ENCODE results near the gene NDUFS1. TPM values are rescaled to one million over a fixed set of nuclear protein-coding genes. Genes with fewer than 3 reads are reported as not detected.
"Not testable (repeated sequence)": the region's sequence is repeated elsewhere in the genome, so short reads cannot be mapped to it uniquely, and the experiment has no call there.

The NDUFS1 gene
- polyA plus RNA-seq, 2 donors = 20.7 to 40.9 TPM

GRCh38 chr2:206150168-206150567 is 9.1 kb downstream of the NDUFS1 start:
- Histone ChIP-seq H3K4me1 (ENCODE audit: control insufficient read depth in 2 of 2, insufficient read depth in 2 of 2, low read length in 1 of 2) (no peaks in the 10 kb centered on the region), H3K36me3 (ENCODE audit: control insufficient read depth in 2 of 2, insufficient read depth in 2 of 2, low read length in 1 of 2) (peaks cover 1 to 14% of the 10 kb centered on the region in 2 donors), H3K4me3 (ENCODE audit: low read depth in 1 of 2, low read length in 2 of 2) (no peak overlapping the region), H3K27ac (ENCODE audit: low read depth in 2 of 2, low read length in 1 of 2) (no peak overlapping the region), H3K27me3 (ENCODE audit: control insufficient read depth in 1 of 2, insufficient read depth in 2 of 2, low read length in 2 of 2) (no peaks in the 10 kb centered on the region), H3K9me3 (ENCODE audit: control insufficient read depth in 2 of 2, insufficient read depth in 1 of 2, low read depth in 1 of 2, low read length in 1 of 2) (no peaks in the 10 kb centered on the region)
- 91 to 98% methylated on average over 1 of the region's 1 CpG for WGBS, 2 donors

GRCh38 chr2:206149330-206149729 is 9.9 kb downstream of the NDUFS1 start:
- peaks cover 3 to 14% of the 10 kb centered on the region in 2 donors for H3K36me3 ChIP-seq (ENCODE audit: control insufficient read depth in 2 of 2, insufficient read depth in 2 of 2, low read length in 1 of 2)
- no peaks in the 10 kb centered on the region for H3K4me1 ChIP-seq (ENCODE audit: control insufficient read depth in 2 of 2, insufficient read depth in 2 of 2, low read length in 1 of 2)
- H3K27ac ChIP-seq (ENCODE audit: low read depth in 2 of 2, low read length in 1 of 2) = no peak overlapping the region
- WGBS, 2 donors = 87 to 92% methylated on average over 1 of the region's 1 CpG
- H3K27me3 ChIP-seq (ENCODE audit: control insufficient read depth in 1 of 2, insufficient read depth in 2 of 2, low read length in 2 of 2) = no peaks in the 10 kb centered on the region
- H3K4me3 ChIP-seq (ENCODE audit: low read depth in 1 of 2, low read length in 2 of 2) = no peak overlapping the region
- no peaks in the 10 kb centered on the region for H3K9me3 ChIP-seq (ENCODE audit: control insufficient read depth in 2 of 2, insufficient read depth in 1 of 2, low read depth in 1 of 2, low read length in 1 of 2)

DNA sequence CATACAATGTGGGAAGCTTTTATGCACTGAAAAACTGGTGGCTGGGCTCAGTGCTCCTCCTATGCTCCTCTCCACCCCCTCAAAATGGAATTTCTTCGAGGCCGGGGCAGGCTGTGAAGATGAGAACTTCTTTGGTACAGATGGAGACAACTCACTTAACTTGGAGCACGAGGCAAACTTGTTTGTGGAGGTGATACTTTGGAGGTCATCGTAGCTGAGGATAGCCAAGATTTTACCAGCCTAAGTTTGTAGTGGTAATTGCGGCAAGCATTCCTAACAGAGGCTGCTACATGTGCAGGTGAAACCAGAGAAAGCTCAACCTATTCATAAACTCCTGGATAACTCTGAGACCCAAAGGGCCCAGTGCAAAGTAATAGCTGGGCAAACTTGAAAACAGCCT is 13.6 kb downstream of the NDUFS1 start:
- H3K4me1 ChIP-seq (ENCODE audit: control insufficient read depth in 2 of 2, insufficient read depth in 2 of 2, low read length in 1 of 2) = no peaks in the 10 kb centered on the region
- H3K27me3 ChIP-seq (ENCODE audit: control insufficient read depth in 1 of 2, insufficient read depth in 2 of 2, low read length in 2 of 2) = no peaks in the 10 kb centered on the region
- no peak overlapping the region for H3K27ac ChIP-seq (ENCODE audit: low read depth in 2 of 2, low read length in 1 of 2)
- WGBS, 2 donors = 80 to 87% methylated on average over 5 of the region's 5 CpGs
- no peak overlapping the region for H3K4me3 ChIP-seq (ENCODE audit: low read depth in 1 of 2, low read length in 2 of 2)
- peaks cover 3 to 14% of the 10 kb centered on the region in 2 donors for H3K36me3 ChIP-seq (ENCODE audit: control insufficient read depth in 2 of 2, insufficient read depth in 2 of 2, low read length in 1 of 2)
- H3K9me3 ChIP-seq (ENCODE audit: control insufficient read depth in 2 of 2, insufficient read depth in 1 of 2, low read depth in 1 of 2, low read length in 1 of 2) = no peaks in the 10 kb centered on the region

DNA sequence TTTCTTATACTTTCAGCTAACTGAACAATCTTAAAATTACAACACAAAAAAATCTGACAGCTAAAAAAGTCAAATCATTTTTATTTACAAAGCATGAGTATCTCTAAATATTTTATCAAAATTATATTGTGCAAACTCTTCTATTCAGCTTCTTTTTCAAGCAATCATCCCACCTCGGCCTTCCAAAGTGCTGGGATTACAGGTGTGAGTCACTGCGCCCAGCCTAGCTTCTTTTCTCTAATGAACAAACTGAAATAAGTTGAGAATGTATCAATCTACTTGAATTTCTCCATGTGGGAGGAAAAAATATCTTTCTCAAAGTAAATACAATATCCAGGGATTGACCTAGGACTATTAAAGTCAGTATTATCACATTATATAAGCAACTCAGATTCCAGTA is 14.9 kb downstream of the NDUFS1 start:
- H3K36me3 ChIP-seq (ENCODE audit: control insufficient read depth in 2 of 2, insufficient read depth in 2 of 2, low read length in 1 of 2) = peaks cover 3 to 10% of the 10 kb centered on the region in 2 donors
- H3K9me3 ChIP-seq (ENCODE audit: control insufficient read depth in 2 of 2, insufficient read depth in 1 of 2, low read depth in 1 of 2, low read length in 1 of 2) = no peaks in the 10 kb centered on the region
- no peaks in the 10 kb centered on the region for H3K4me1 ChIP-seq (ENCODE audit: control insufficient read depth in 2 of 2, insufficient read depth in 2 of 2, low read length in 1 of 2)
- WGBS, 2 donors = 94 to 97% methylated on average over 2 of the region's 2 CpGs
- no peaks in the 10 kb centered on the region for H3K27me3 ChIP-seq (ENCODE audit: control insufficient read depth in 1 of 2, insufficient read depth in 2 of 2, low read length in 2 of 2)
- no peak overlapping the region for H3K27ac ChIP-seq (ENCODE audit: low read depth in 2 of 2, low read length in 1 of 2)
- no peak overlapping the region for H3K4me3 ChIP-seq (ENCODE audit: low read depth in 1 of 2, low read length in 2 of 2)

DNA sequence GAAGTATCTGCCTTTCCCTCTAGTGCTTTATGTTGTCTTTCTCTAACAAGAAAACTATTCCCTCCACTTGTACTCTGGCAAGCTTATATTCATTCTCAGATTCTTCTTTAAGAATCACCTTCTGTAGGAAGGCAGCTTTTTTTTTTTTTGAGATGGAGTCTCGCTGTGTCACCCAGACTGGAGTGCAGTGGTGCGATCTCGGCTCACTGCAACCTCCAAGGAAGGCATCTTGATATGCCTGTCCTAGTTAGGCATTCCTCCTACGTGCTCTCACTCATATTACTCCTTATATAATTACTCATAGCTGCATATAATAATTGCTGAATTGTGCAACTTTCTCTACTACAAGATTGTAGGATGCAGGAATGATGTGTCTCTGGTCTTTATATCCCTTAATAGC is 15.8 kb downstream of the NDUFS1 start:
- no peaks in the 10 kb centered on the region for H3K9me3 ChIP-seq (ENCODE audit: control insufficient read depth in 2 of 2, insufficient read depth in 1 of 2, low read depth in 1 of 2, low read length in 1 of 2)
- 95 to 99% methylated on average over 4 of the region's 4 CpGs for WGBS, 2 donors
- H3K36me3 ChIP-seq (ENCODE audit: control insufficient read depth in 2 of 2, insufficient read depth in 2 of 2, low read length in 1 of 2) = peaks cover 3 to 10% of the 10 kb centered on the region in 2 donors

GRCh38 chr2:206127656-206128055 is 31.6 kb downstream of the NDUFS1 start:
- peaks cover 3 to 7% of the 10 kb centered on the region in 2 donors for H3K36me3 ChIP-seq (ENCODE audit: control insufficient read depth in 2 of 2, insufficient read depth in 2 of 2, low read length in 1 of 2)
- no peaks in the 10 kb centered on the region for H3K9me3 ChIP-seq (ENCODE audit: control insufficient read depth in 2 of 2, insufficient read depth in 1 of 2, low read depth in 1 of 2, low read length in 1 of 2)
- no peak overlapping the region for H3K4me3 ChIP-seq (ENCODE audit: low read depth in 1 of 2, low read length in 2 of 2)
- H3K4me1 ChIP-seq (ENCODE audit: control insufficient read depth in 2 of 2, insufficient read depth in 2 of 2, low read length in 1 of 2) = no peaks in the 10 kb centered on the region
- H3K27ac ChIP-seq (ENCODE audit: low read depth in 2 of 2, low read length in 1 of 2) = no peak overlapping the region
- H3K27me3 ChIP-seq (ENCODE audit: control insufficient read depth in 1 of 2, insufficient read depth in 2 of 2, low read length in 2 of 2) = no peaks in the 10 kb centered on the region

More for the DNA sequence above, 15.8 kb downstream of the NDUFS1 start:
- no peaks in the 10 kb centered on the region for H3K4me1 ChIP-seq (ENCODE audit: control insufficient read depth in 2 of 2, insufficient read depth in 2 of 2, low read length in 1 of 2)
- no peak overlapping the region for H3K27ac ChIP-seq (ENCODE audit: low read depth in 2 of 2, low read length in 1 of 2)
- no peaks in the 10 kb centered on the region for H3K27me3 ChIP-seq (ENCODE audit: control insufficient read depth in 1 of 2, insufficient read depth in 2 of 2, low read length in 2 of 2)
- H3K4me3 ChIP-seq (ENCODE audit: low read depth in 1 of 2, low read length in 2 of 2) = no peak overlapping the region

- no peaks in the 10 kb centered on the region for H3K27me3 ChIP-seq (ENCODE audit: control insufficient read depth in 1 of 2, insufficient read depth in 2 of 2, low read length in 2 of 2)
- no peaks in the 10 kb centered on the region for H3K4me1 ChIP-seq (ENCODE audit: control insufficient read depth in 2 of 2, insufficient read depth in 2 of 2, low read length in 1 of 2)
- no peaks in the 10 kb centered on the region for H3K9me3 ChIP-seq (ENCODE audit: control insufficient read depth in 2 of 2, insufficient read depth in 1 of 2, low read depth in 1 of 2, low read length in 1 of 2)
- no peak overlapping the region for H3K4me3 ChIP-seq (ENCODE audit: low read depth in 1 of 2, low read length in 2 of 2)
- H3K27ac ChIP-seq (ENCODE audit: low read depth in 2 of 2, low read length in 1 of 2) = no peak overlapping the region
- peaks cover 0 to 9% of the 10 kb centered on the region in 2 donors for H3K36me3 ChIP-seq (ENCODE audit: control insufficient read depth in 2 of 2, insufficient read depth in 2 of 2, low read length in 1 of 2)
These were observed 33.3 kb downstream of the NDUFS1 start for GRCh38 chr2:206125901-206126300.

DNA sequence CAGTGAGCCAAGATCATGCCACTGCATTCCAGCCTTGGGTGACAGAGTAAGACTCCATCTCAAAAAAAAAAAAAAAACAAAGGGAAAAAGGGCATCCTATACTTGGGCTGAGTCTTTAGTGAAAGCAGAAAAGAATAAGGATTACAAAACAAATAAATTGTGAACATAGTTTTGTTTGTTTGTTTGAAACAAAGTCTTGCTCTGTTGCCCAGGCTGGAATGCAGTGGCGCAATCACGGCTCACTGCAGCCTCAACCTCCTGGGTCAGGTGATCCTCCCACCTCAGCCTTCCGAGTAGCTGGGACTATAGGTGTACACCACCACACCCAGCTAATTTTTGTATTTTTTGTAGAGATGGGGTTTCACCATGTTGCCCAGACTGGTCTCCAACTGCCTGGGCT is 36.7 kb downstream of the NDUFS1 start:
- H3K27ac ChIP-seq (ENCODE audit: low read depth in 2 of 2, low read length in 1 of 2); H3K9me3 ChIP-seq (ENCODE audit: control insufficient read depth in 2 of 2, insufficient read depth in 1 of 2, low read depth in 1 of 2, low read length in 1 of 2); H3K4me1 ChIP-seq (ENCODE audit: control insufficient read depth in 2 of 2, insufficient read depth in 2 of 2, low read length in 1 of 2); H3K27me3 ChIP-seq (ENCODE audit: control insufficient read depth in 1 of 2, insufficient read depth in 2 of 2, low read length in 2 of 2); H3K4me3 ChIP-seq (ENCODE audit: low read depth in 1 of 2, low read length in 2 of 2): not testable (repeated sequence)
- 95 to 100% methylated on average over 3 of the region's 3 CpGs for WGBS, 2 donors
- H3K36me3 ChIP-seq (ENCODE audit: control insufficient read depth in 2 of 2, insufficient read depth in 2 of 2, low read length in 1 of 2) = peaks cover 0 to 11% of the 10 kb centered on the region in 2 donors

DNA sequence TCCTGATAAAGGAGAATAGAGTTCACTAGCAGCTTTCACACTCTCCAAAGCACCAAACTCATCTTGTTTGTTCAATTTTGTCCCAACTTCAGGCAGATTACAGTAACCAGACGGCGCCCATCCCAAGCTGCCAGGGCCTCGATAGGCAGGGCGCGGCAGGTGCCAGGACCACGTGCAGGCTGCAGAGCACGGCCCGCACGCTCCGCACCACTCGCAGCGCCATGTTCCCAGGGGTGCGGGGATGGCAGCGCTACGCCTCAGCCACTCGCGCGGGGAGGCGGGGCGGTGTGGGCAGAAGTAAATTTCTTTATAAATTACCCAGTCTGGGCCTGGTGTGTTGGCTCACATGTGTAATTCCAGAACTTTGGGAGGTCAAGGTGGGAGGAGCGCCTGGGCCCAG is 43.0 kb downstream of the NDUFS1 start:
- H3K27ac ChIP-seq (ENCODE audit: low read depth in 2 of 2, low read length in 1 of 2) = no peak overlapping the region
- H3K4me3 ChIP-seq (ENCODE audit: low read depth in 1 of 2, low read length in 2 of 2) = no peak overlapping the region
- no peaks in the 10 kb centered on the region for H3K4me1 ChIP-seq (ENCODE audit: control insufficient read depth in 2 of 2, insufficient read depth in 2 of 2, low read length in 1 of 2)
- H3K27me3 ChIP-seq (ENCODE audit: control insufficient read depth in 1 of 2, insufficient read depth in 2 of 2, low read length in 2 of 2) = no peaks in the 10 kb centered on the region
- 95 to 97% methylated on average over 21 of the region's 21 CpGs for WGBS, 2 donors
- H3K9me3 ChIP-seq (ENCODE audit: control insufficient read depth in 2 of 2, insufficient read depth in 1 of 2, low read depth in 1 of 2, low read length in 1 of 2) = no peaks in the 10 kb centered on the region
- peaks cover 0 to 5% of the 10 kb centered on the region in 2 donors for H3K36me3 ChIP-seq (ENCODE audit: control insufficient read depth in 2 of 2, insufficient read depth in 2 of 2, low read length in 1 of 2)

- WGBS, 2 donors = 89 to 93% methylated on average over 3 of the region's 3 CpGs
These were observed 44.1 kb downstream of the NDUFS1 start for GRCh38 chr2:206115026-206115578.

More at GRCh38 chr2:206115026-206115578, 44.1 kb downstream of the NDUFS1 start:
- Histone ChIP-seq H3K36me3 (ENCODE audit: control insufficient read depth in 2 of 2, insufficient read depth in 2 of 2, low read length in 1 of 2) (peaks cover 0 to 5% of the 10 kb centered on the region in 2 donors), H3K27me3 (ENCODE audit: control insufficient read depth in 1 of 2, insufficient read depth in 2 of 2, low read length in 2 of 2) (no peaks in the 10 kb centered on the region), H3K4me1 (ENCODE audit: control insufficient read depth in 2 of 2, insufficient read depth in 2 of 2, low read length in 1 of 2) (no peaks in the 10 kb centered on the region), H3K9me3 (ENCODE audit: control insufficient read depth in 2 of 2, insufficient read depth in 1 of 2, low read depth in 1 of 2, low read length in 1 of 2) (no peaks in the 10 kb centered on the region), H3K4me3 (ENCODE audit: low read depth in 1 of 2, low read length in 2 of 2) (no peak overlapping the region), H3K27ac (ENCODE audit: low read depth in 2 of 2, low read length in 1 of 2) (no peak overlapping the region)

All from esophagus (tissue), 2 donors.